Mesodermal cell (in vitro differentiated cells): ENCODE data around the gene DDX39A.
A peak's percentile ranks its signal among the peaks of the same experiment; 100 is the strongest.
"Not testable (repeated sequence)": the region's sequence is repeated elsewhere in the genome, so short reads cannot be mapped to it uniquely, and the experiment has no call there.

Experiments
- H3K27ac ChIP-seq: 2 replicates; pipeline ENCODE4 v1.7.0; 2013; ENCODE audit warnings: mild to moderate bottlenecking, low read depth, low read length, moderate library complexity; ENCODE audit not compliant: severe bottlenecking
- H3K36me3 ChIP-seq: 2 replicates; pipeline ENCODE4 v1.7.1; 2013; ENCODE audit warnings: mild to moderate bottlenecking, low read length, moderate library complexity; ENCODE audit not compliant: control insufficient read depth, insufficient read depth
- H3K4me1 ChIP-seq: one replicate; pipeline ENCODE4 v1.7.1; 2013; ENCODE audit warnings: mild to moderate bottlenecking, low read length; ENCODE audit not compliant: insufficient read depth, control insufficient read depth, poor library complexity, severe bottlenecking
- H3K4me3 ChIP-seq: 2 replicates; pipeline ENCODE4 v1.7.0; 2013; ENCODE audit warnings: low read length, control low read depth, mild to moderate bottlenecking; ENCODE audit not compliant: insufficient read depth, poor library complexity, severe bottlenecking; ENCODE audit errors: extremely low read depth
- H3K9me3 ChIP-seq: 2 replicates; pipeline ENCODE4 v1.7.1; 2013; ENCODE audit warnings: mild to moderate bottlenecking, low read length, moderate library complexity; ENCODE audit not compliant: control insufficient read depth
- WGBS, 2 experiments: methylation state at CpG; one replicate each; pipeline ENCODE4 v1.1.5; 2013; ENCODE audit warnings: missing lambda C conversion rate in 2 of 2; ENCODE audit not compliant: insufficient coverage in 2 of 2; 5-methylcytosine and 5-hydroxymethylcytosine counted together

Gene DDX39A

DNA sequence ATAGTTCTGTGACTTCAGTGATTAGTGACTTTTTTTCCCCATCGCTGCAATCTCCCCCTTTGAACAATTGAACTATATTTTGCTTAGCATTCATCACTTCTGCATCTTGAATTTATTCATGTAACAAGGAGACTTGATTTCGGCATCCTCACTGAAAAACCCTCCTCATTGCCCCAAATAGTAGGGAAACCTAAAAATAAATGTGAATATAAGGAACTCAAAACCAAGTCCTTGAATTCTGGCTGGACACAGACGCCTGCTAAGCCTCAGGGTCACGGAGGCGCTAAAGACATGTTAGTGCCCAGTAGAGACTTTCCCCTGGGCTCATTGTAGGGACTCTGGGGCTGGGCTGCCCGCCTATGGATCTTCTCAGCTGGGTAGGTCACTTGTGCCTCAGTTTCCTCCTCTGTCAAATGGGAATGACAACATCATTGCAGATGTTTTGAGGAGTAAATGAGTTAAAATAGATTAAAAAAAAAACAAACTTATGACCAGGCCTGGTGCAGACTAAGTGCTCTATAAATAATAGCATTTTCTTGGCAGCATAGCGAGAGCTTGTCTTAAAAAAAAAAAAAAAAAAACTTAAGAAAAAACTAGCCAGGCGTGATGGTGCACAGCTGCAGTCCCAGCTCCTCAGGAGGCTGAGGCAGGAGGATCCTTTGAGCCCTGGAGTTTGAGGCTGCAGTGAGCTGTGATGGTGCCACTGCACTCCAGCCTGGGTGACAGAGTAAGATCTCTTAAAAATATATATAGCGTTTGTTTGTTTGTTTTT, 39.7 kb downstream of the DDX39A start:
- H3K4me1 ChIP-seq = peaks cover 39% of the 10 kb centered on the region
- peak overlapping the region; percentile 45 for H3K27ac ChIP-seq
- 89 to 94% methylated on average over 5 to 6 of the region's 9 CpGs for WGBS, 2 experiments
- no peaks in the 10 kb centered on the region for H3K9me3 ChIP-seq
- H3K36me3 ChIP-seq = no peaks in the 10 kb centered on the region
- H3K4me3 ChIP-seq = no peak overlapping the region

DNA sequence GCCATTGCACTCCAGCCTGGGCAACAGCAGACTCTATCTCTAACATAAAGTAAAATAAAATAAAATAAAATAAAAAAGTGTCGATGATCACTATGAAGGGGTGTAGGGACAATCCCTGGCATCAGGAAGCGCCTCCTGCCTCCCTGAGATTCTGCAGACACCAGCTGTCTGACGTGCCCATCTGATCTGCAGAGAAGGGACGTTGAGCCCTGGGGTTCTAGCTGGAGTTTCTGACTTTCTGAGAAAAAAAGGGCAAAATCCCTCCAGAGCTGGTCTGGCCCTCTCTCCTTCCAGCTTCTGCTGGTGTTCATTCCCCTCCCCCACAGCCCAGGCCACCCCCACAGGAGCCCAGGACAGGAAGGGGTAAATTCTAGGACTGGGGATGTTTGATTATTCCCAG, 40.3 kb downstream of the DDX39A start:
- peak overlapping the region; percentile 45 for H3K27ac ChIP-seq
- no peaks in the 10 kb centered on the region for H3K9me3 ChIP-seq
- H3K4me1 ChIP-seq = peaks cover 34% of the 10 kb centered on the region
- H3K36me3 ChIP-seq = no peaks in the 10 kb centered on the region
- WGBS, 2 experiments = 67 to 81% methylated on average over 3 to 4 of the region's 4 CpGs
- no peak overlapping the region for H3K4me3 ChIP-seq

DNA sequence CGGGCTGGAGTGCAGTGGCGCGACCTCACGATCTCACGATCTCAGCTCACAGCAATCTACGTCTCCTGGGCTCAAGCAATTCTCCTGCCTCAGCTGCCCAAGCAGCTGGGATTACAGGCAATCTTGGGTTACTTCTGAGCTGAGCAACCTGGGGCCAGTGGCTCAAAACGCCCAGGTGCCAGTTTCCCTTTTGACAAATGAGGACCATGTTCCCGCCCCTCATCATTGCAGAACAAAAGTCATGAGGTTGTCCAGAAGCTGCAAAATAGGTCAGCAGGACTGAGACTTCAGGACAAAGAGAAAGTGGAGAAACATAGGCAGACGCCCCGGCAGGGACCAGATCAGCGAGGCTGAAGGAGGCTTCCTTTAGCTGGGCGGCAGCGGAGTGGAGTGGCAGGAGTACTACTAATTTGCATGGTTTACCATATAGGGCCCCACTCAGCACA, 41.2 kb downstream of the DDX39A start:
- no peaks in the 10 kb centered on the region for H3K9me3 ChIP-seq
- 48 to 63% methylated on average over 8 of the region's 13 CpGs for WGBS, 2 experiments
- peak overlapping the region; percentile 75 for H3K27ac ChIP-seq

DNA sequence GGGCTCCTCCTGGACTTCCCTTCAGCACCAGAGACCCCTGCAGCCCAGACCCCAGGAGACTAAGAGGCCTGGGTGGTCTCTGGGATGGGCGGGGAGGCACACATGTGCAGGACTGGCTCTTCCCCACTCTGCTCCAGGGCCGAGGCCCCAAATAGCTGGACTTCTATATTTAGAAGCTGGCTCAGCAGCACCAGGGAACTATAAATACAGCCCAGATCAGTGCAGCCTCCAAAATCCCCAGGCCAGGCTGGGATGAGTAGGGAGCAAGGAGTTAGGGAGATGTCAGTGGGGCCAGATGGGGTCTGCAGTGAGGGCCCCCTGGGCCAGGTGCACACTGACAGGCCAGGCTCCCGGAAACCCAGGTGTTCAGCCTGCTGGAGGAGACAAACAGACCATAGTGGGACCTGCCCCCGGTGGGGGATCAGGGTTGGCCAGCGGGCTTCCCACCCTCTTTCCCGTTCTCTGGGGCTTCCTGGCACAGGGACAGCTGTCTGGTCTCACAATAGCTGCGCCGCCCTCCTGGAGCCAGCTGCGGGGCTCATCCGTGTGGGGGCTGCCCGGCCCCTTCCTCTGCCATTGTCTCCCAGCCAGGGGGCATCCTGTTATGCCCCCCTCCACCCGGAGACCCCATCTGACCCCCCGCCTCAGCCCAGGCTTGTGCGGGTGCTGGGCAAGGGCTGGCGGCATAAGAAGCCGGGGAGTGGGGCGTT, 43.4 kb downstream of the DDX39A start:
- Histone ChIP-seq H3K4me1 (peaks cover 20% of the 10 kb centered on the region), H3K9me3 (no peaks in the 10 kb centered on the region), H3K27ac (peak overlapping the region; percentile 23), H3K36me3 (no peaks in the 10 kb centered on the region), H3K4me3 (no peak overlapping the region)
- WGBS, 2 experiments = 81 to 87% methylated on average over 14 to 17 of the region's 17 CpGs

More for the DNA sequence above, 41.2 kb downstream of the DDX39A start:
- Histone ChIP-seq H3K4me1 (peaks cover 27% of the 10 kb centered on the region), H3K4me3 (no peak overlapping the region), H3K36me3 (no peaks in the 10 kb centered on the region)

DNA sequence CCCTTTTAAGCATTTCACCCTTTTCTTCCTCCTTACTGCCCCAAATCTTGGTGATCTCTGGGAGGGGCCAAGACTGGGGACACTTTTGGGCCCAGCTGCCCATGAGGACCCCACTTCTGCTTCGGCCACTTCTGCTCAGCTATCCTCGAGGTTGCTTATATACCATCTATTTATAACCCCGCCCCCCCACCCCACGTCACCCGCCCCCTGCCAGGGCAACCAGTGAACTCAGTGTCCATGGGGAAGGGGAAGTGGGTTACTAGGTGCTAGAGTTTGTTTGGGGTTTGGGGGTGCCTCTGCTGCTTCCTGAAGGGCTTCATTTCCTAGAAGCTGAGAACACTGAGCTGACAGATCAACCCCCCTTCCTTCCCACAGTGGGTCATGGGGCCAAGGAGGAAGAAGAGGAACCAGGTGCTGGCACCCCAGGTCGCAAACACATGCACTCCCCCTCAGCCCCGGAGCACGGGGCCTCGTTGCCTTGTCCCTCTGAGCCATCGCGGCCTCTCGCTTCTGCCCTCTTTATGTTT, 44.0 kb downstream of the DDX39A start:
- Histone ChIP-seq H3K36me3 (no peaks in the 10 kb centered on the region), H3K4me3 (no peak overlapping the region), H3K4me1 (peaks cover 21% of the 10 kb centered on the region), H3K27ac (peak overlapping the region; percentile 10), H3K9me3 (no peaks in the 10 kb centered on the region)
- 86 to 87% methylated on average over 5 of the region's 12 CpGs for WGBS, 2 experiments

- WGBS, 2 experiments = 96 to 97% methylated on average over 5 to 7 of the region's 9 CpGs
- not testable (repeated sequence) for H3K9me3 ChIP-seq, H3K4me3 ChIP-seq, H3K27ac ChIP-seq, H3K36me3 ChIP-seq
- H3K4me1 ChIP-seq = peaks cover 29% of the 10 kb centered on the region
These were observed 44.8 kb downstream of the DDX39A start for GRCh38 chr19:14374313-14374712.

GRCh38 chr19:14372384-14373077, 46.6 kb downstream of the DDX39A start:
- H3K4me3 ChIP-seq, H3K36me3 ChIP-seq, H3K9me3 ChIP-seq, H3K27ac ChIP-seq: not testable (repeated sequence)
- WGBS, 2 experiments = 60 to 71% methylated on average over 2 to 3 of the region's 8 CpGs
- peaks cover 22% of the 10 kb centered on the region for H3K4me1 ChIP-seq

DNA sequence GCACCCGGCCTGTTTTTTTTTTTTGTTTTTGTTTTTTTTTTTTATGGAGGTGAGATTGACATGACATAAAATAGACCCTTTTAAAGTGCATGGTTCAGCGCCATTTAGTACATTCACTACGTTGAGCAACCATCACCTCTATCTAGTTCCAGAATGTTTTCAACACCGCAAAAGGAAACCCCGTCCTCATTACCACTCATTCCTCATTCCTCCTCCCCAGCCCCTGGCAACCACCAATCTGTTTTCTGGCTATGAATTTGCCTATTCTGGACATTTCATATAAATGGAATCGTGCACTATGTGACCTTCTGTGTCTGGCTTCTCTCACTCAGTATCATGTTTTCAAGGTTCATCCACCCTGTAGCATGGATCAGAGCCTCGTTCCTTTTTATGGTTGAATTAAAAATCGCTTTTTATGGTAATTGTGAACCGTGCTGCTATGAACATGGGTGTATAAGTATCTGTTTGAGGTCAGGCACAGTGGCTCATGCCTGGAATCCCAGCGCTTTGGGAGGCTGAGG, 47.8 kb downstream of the DDX39A start:
- H3K27ac ChIP-seq = no peak overlapping the region

DNA sequence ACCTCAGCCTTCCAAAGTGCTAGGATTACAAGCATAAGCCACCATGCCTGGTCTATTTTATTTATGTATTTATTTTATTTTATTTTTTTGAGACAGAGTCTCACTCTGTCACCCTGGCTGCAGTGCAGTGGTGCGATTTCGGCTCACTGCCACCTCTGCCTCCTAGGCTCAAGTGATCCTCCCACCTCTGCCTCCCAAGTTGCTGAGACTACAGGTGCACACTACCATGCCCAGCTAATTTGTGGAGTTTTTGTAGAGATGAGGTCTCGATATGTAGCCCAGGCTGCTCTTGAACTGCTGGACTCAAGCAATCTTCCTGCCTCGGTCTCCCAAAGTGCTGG, 48.2 kb downstream of the DDX39A start:
- no peaks in the 10 kb centered on the region for H3K9me3 ChIP-seq
- H3K4me3 ChIP-seq = no peak overlapping the region
- H3K27ac ChIP-seq = no peak overlapping the region
- H3K36me3 ChIP-seq = no peaks in the 10 kb centered on the region
- 89 to 100% methylated on average over 2 to 4 of the region's 4 CpGs for WGBS, 2 experiments
- peaks cover 20% of the 10 kb centered on the region for H3K4me1 ChIP-seq

More for the DNA sequence above, 47.8 kb downstream of the DDX39A start:
- Histone ChIP-seq H3K9me3 (no peaks in the 10 kb centered on the region), H3K4me3 (no peak overlapping the region), H3K36me3 (no peaks in the 10 kb centered on the region), H3K4me1 (peaks cover 22% of the 10 kb centered on the region)
- 97% methylated on average over 7 to 8 of the region's 10 CpGs for WGBS, 2 experiments

- Histone ChIP-seq H3K4me3 (no peak overlapping the region), H3K27ac (peak overlapping the region; percentile 50), H3K4me1 (peaks cover 15% of the 10 kb centered on the region), H3K36me3 (no peaks in the 10 kb centered on the region), H3K9me3 (no peaks in the 10 kb centered on the region)
- WGBS, 2 experiments = 83 to 86% methylated on average over 9 to 12 of the region's 19 CpGs
These were observed 48.8 kb downstream of the DDX39A start for GRCh38 chr19:14370169-14370939.
